H1 (cell line): ENCODE results near the gene CCDC107. TPM values are rescaled to one million over a fixed set of nuclear protein-coding genes. Genes with fewer than 3 reads are reported as not detected.

Source experiments
- polyA plus RNA-seq, 7 experiments: library from polyadenylated mRNA; depleted of rRNA in 3 of 7; stranded (reverse) in 5 of 7; unstranded in 2 of 7; fragments of >200 nt in 5 of 7; fragments of 200-250 nt in 2 of 7; gene quantifications; 1 replicate in 5 of 7; 2 replicates in 1 of 7; 4 replicates in 1 of 7; pipeline versions ENCODE4 v1.2.1 to v1.2.3, GENCODE V29; 2011 to 2013; ENCODE audit warnings: missing spikeins in 2 of 7, mixed read lengths in 2 of 7
- total RNA-seq: library from RNA; stranded (reverse); fragmentation: NEBNext Ultra II Directional; extraction: Animal tissue kit (Norgen Biotek cat#: 25700); gene quantifications from 2 replicates; pipeline ENCODE4 v1.2.1, GENCODE V29; 2021
- TF ChIP-seq, protein P1 (sequence below): fragments of 300-600 bp; sonication (generic); IDR thresholded peaks from 2 replicates; pipeline ENCODE4 v1.7.1; 2012; ENCODE audit warnings: low read length, moderate library complexity, mild to moderate bottlenecking, inconsistent platforms; ENCODE audit not compliant: insufficient replicate concordance

The CCDC107 gene
- total and polyA plus RNA-seq, 2 of the 8 experiments (the other 6 are each of a cell fraction or from before 2014, with no cell fraction given) = 8.2 to 9.0 TPM

DNA sequence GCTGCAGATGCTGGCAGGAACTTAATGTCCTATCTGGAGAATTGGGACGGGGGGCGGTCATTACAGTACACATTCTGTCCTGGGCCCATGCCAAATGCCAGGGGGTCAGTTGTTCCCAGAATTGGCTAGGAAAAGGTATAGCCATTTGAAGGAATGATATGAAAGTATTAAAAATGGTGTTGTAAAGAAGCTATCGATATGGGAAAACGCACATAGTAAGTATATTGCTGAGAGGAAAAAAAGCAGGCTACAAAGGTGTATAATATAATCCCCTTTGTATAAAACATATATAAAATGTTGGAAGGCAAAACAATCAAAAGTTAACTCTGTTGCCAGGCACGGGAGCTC is 7.4 kb downstream of the CCDC107 start (continued):
- TF ChIP-seq, protein P1, sequence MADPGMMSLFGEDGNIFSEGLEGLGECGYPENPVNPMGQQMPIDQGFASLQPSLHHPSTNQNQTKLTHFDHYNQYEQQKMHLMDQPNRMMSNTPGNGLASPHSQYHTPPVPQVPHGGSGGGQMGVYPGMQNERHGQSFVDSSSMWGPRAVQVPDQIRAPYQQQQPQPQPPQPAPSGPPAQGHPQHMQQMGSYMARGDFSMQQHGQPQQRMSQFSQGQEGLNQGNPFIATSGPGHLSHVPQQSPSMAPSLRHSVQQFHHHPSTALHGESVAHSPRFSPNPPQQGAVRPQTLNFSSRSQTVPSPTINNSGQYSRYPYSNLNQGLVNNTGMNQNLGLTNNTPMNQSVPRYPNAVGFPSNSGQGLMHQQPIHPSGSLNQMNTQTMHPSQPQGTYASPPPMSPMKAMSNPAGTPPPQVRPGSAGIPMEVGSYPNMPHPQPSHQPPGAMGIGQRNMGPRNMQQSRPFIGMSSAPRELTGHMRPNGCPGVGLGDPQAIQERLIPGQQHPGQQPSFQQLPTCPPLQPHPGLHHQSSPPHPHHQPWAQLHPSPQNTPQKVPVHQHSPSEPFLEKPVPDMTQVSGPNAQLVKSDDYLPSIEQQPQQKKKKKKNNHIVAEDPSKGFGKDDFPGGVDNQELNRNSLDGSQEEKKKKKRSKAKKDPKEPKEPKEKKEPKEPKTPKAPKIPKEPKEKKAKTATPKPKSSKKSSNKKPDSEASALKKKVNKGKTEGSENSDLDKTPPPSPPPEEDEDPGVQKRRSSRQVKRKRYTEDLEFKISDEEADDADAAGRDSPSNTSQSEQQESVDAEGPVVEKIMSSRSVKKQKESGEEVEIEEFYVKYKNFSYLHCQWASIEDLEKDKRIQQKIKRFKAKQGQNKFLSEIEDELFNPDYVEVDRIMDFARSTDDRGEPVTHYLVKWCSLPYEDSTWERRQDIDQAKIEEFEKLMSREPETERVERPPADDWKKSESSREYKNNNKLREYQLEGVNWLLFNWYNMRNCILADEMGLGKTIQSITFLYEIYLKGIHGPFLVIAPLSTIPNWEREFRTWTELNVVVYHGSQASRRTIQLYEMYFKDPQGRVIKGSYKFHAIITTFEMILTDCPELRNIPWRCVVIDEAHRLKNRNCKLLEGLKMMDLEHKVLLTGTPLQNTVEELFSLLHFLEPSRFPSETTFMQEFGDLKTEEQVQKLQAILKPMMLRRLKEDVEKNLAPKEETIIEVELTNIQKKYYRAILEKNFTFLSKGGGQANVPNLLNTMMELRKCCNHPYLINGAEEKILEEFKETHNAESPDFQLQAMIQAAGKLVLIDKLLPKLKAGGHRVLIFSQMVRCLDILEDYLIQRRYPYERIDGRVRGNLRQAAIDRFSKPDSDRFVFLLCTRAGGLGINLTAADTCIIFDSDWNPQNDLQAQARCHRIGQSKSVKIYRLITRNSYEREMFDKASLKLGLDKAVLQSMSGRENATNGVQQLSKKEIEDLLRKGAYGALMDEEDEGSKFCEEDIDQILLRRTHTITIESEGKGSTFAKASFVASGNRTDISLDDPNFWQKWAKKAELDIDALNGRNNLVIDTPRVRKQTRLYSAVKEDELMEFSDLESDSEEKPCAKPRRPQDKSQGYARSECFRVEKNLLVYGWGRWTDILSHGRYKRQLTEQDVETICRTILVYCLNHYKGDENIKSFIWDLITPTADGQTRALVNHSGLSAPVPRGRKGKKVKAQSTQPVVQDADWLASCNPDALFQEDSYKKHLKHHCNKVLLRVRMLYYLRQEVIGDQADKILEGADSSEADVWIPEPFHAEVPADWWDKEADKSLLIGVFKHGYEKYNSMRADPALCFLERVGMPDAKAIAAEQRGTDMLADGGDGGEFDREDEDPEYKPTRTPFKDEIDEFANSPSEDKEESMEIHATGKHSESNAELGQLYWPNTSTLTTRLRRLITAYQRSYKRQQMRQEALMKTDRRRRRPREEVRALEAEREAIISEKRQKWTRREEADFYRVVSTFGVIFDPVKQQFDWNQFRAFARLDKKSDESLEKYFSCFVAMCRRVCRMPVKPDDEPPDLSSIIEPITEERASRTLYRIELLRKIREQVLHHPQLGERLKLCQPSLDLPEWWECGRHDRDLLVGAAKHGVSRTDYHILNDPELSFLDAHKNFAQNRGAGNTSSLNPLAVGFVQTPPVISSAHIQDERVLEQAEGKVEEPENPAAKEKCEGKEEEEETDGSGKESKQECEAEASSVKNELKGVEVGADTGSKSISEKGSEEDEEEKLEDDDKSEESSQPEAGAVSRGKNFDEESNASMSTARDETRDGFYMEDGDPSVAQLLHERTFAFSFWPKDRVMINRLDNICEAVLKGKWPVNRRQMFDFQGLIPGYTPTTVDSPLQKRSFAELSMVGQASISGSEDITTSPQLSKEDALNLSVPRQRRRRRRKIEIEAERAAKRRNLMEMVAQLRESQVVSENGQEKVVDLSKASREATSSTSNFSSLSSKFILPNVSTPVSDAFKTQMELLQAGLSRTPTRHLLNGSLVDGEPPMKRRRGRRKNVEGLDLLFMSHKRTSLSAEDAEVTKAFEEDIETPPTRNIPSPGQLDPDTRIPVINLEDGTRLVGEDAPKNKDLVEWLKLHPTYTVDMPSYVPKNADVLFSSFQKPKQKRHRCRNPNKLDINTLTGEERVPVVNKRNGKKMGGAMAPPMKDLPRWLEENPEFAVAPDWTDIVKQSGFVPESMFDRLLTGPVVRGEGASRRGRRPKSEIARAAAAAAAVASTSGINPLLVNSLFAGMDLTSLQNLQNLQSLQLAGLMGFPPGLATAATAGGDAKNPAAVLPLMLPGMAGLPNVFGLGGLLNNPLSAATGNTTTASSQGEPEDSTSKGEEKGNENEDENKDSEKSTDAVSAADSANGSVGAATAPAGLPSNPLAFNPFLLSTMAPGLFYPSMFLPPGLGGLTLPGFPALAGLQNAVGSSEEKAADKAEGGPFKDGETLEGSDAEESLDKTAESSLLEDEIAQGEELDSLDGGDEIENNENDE = no peak
- TF ChIP-seq, all 59 proteins: peak for 0
